ENCODE results near the gene TEAD4.

The TEAD4 gene

GRCh38 chr12:3000548-3001275 is 41.5 kb downstream of the TEAD4 start:
- no peak for DNase-seq (ENCODE audit: low read depth in 1 of 2, low spot score in 1 of 2)

- DNase-seq (ENCODE audit: low read depth in 1 of 2, low spot score in 1 of 2): no peak
These were observed 43.4 kb downstream of the TEAD4 start for GRCh38 chr12:3002646-3003045.

GRCh38 chr12:3003357-3003992 is 44.3 kb downstream of the TEAD4 start:
- DNase-seq (ENCODE audit: low read depth in 1 of 2, low spot score in 1 of 2): no peak

- DNase-seq (ENCODE audit: low read depth in 1 of 2, low spot score in 1 of 2): no peak
These were observed 45.7 kb downstream of the TEAD4 start for GRCh38 chr12:3004655-3005565.

- DNase-seq (ENCODE audit: low read depth in 1 of 2, low spot score in 1 of 2): no peak
These were observed 46.5 kb downstream of the TEAD4 start for GRCh38 chr12:3005736-3006135.

GRCh38 chr12:3009780-3010179 is 50.6 kb downstream of the TEAD4 start:
- DNase-seq (ENCODE audit: low read depth in 1 of 2, low spot score in 1 of 2): no peak

- no peak for DNase-seq (ENCODE audit: low read depth in 1 of 2, low spot score in 1 of 2)
These were observed 51.2 kb downstream of the TEAD4 start for GRCh38 chr12:3010214-3010930.

GRCh38 chr12:3012786-3013185 is 53.6 kb downstream of the TEAD4 start:
- no peak for DNase-seq (ENCODE audit: low read depth in 1 of 2, low spot score in 1 of 2)

GRCh38 chr12:3014641-3015040 is 55.4 kb downstream of the TEAD4 start:
- no peak for DNase-seq (ENCODE audit: low read depth in 1 of 2, low spot score in 1 of 2)

- DNase-seq (ENCODE audit: low read depth in 1 of 2, low spot score in 1 of 2): no peak
These were observed 56.2 kb downstream of the TEAD4 start for GRCh38 chr12:3015356-3015755.

- no peak for DNase-seq (ENCODE audit: low read depth in 1 of 2, low spot score in 1 of 2)
These were observed 57.0 kb downstream of the TEAD4 start for GRCh38 chr12:3016191-3016590.

GRCh38 chr12:3017281-3017680 is 58.1 kb downstream of the TEAD4 start:
- DNase-seq (ENCODE audit: low read depth in 1 of 2, low spot score in 1 of 2): no peak

GRCh38 chr12:3018284-3019004 is 59.2 kb downstream of the TEAD4 start:
- no peak for DNase-seq (ENCODE audit: low read depth in 1 of 2, low spot score in 1 of 2)

GRCh38 chr12:3019005-3019680 is 59.9 kb downstream of the TEAD4 start:
- no peak for DNase-seq (ENCODE audit: low read depth in 1 of 2, low spot score in 1 of 2)

GRCh38 chr12:3020399-3020798 is 61.2 kb downstream of the TEAD4 start:
- DNase-seq (ENCODE audit: low read depth in 1 of 2, low spot score in 1 of 2): no peak

GRCh38 chr12:3020850-3021435 is 61.7 kb downstream of the TEAD4 start:
- no peak for DNase-seq (ENCODE audit: low read depth in 1 of 2, low spot score in 1 of 2)

- no peak for DNase-seq (ENCODE audit: low read depth in 1 of 2, low spot score in 1 of 2)
These were observed 63.2 kb downstream of the TEAD4 start for GRCh38 chr12:3022411-3022810.

- no peak for DNase-seq (ENCODE audit: low read depth in 1 of 2, low spot score in 1 of 2)
These were observed 63.8 kb downstream of the TEAD4 start for GRCh38 chr12:3022961-3023360.

GRCh38 chr12:3028108-3028507 is 68.9 kb downstream of the TEAD4 start:
- no peak for DNase-seq (ENCODE audit: low read depth in 1 of 2, low spot score in 1 of 2)
